Nucleus accumbens (tissue), 56 donors: ENCODE data around the gene ZNF638.

Experiments
- DNase-seq, 56 donors: peaks; one replicate each; lab custom pipeline; 2025; lab: John Stamatoyannopoulos, UW

ZNF638 gene

GRCh38 chr2:71330585-71331330 lies 824 bp upstream of the ZNF638 start:
- DNase-seq, result no peak

- DNase-seq, result peak in 6 of 56 donors; percentile 19 to 42 (median 36)
Measured at GRCh38 chr2:71331331-71331580, 326 bp upstream of the ZNF638 start.

GRCh38 chr2:71332435-71332796 lies 834 bp downstream of the ZNF638 start:
- DNase-seq, result no peak

GRCh38 chr2:71333619-71334018 lies 2.0 kb downstream of the ZNF638 start:
- DNase-seq, result no peak

- no peak for DNase-seq
Measured at GRCh38 chr2:71336384-71336783, 4.8 kb downstream of the ZNF638 start.

GRCh38 chr2:71336802-71337201 lies 5.2 kb downstream of the ZNF638 start:
- no peak for DNase-seq

GRCh38 chr2:71337776-71338175 lies 6.2 kb downstream of the ZNF638 start:
- no peak for DNase-seq

- DNase-seq, result no peak
Measured at GRCh38 chr2:71339685-71340084, 8.1 kb downstream of the ZNF638 start.

- DNase-seq, result no peak
Measured at GRCh38 chr2:71340176-71340575, 8.6 kb downstream of the ZNF638 start.

- no peak for DNase-seq
Measured at GRCh38 chr2:71341645-71342044, 10.1 kb downstream of the ZNF638 start.

GRCh38 chr2:71346065-71346464 lies 14.5 kb downstream of the ZNF638 start:
- DNase-seq, result no peak

GRCh38 chr2:71347517-71347916 lies 15.9 kb downstream of the ZNF638 start:
- no peak for DNase-seq

GRCh38 chr2:71348302-71348701 lies 16.7 kb downstream of the ZNF638 start:
- no peak for DNase-seq

- DNase-seq, result no peak
Measured at GRCh38 chr2:71353248-71353647, 21.7 kb downstream of the ZNF638 start.

- peak in 1 of 56 donors; percentile 25 for DNase-seq
Measured at GRCh38 chr2:71358931-71359671, 27.5 kb downstream of the ZNF638 start.

GRCh38 chr2:71360434-71360975 lies 28.9 kb downstream of the ZNF638 start:
- no peak for DNase-seq

GRCh38 chr2:71361631-71362030 lies 30.0 kb downstream of the ZNF638 start:
- DNase-seq, result no peak

GRCh38 chr2:71362447-71362846 lies 30.9 kb downstream of the ZNF638 start:
- no peak for DNase-seq

GRCh38 chr2:71370015-71370414 lies 38.4 kb downstream of the ZNF638 start:
- no peak for DNase-seq

- no peak for DNase-seq
Measured at GRCh38 chr2:71372042-71372441, 40.5 kb downstream of the ZNF638 start.

- no peak for DNase-seq
Measured at GRCh38 chr2:71379086-71379485, 47.5 kb downstream of the ZNF638 start.

GRCh38 chr2:71380665-71381064 lies 49.1 kb downstream of the ZNF638 start:
- no peak for DNase-seq
